Mucosa of gallbladder (tissue), 1 donor: ENCODE results near the gene PDIA2. TPM values are rescaled to one million over a fixed set of nuclear protein-coding genes. Genes with fewer than 3 reads are reported as not detected.
"Not testable (repeated sequence)": the region's sequence is repeated elsewhere in the genome, so short reads cannot be mapped to it uniquely, and the experiment has no call there.

ENCODE experiments used
- DNase-seq: peaks from one replicate; pipeline ENCODE4 v3.0.0-alpha.2; 2020; ENCODE audit warnings: low spot score
- total RNA-seq: library from RNA; stranded (reverse); gene quantifications from one replicate; pipeline ENCODE4 v1.2.1, GENCODE V29; 2021
- donor health status: DM: no; HTN: no; CAD: no.

The PDIA2 gene
- total RNA-seq, 1 donor from 2014 or later: 1.3 TPM

DNA sequence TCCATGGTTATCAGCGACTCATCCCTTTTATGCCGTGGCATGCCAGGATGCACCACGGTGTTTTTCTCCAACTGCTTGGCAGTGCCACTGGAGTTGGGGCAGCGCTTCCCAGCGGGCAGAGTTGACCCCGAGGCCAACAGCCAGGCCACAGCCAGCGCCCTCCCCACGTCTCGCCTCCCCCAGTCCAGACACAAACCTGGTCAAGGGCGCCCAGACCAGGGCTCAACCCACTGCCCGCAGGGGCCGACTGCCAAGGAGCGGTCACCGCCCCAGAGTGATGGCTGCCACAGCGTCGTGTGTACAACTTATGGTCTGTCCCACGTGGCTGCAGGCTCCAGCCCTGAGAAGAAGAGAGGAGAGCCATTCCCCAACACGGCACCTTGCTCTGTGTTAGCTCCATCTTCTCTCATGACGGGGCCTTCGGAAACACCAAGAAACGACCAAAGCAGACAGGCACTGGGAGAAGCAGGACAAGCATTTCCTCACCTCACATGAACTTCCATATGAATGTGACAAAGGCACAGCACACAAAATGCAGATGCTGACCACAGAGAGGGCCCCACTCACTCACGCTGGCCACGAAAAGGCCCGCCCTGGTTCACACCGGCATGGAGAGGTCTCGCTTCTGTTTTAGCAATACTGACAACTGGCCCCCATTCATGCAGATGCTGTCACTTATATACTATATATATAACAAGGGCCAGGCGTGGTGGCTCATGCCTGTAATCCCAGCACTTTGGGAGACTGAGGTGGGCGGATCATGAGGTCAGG lies 42.6 kb downstream of the PDIA2 start:
- DNase-seq: no peak

GRCh38 chr16:330741-331140 lies 47.8 kb downstream of the PDIA2 start:
- no peak for DNase-seq

DNA sequence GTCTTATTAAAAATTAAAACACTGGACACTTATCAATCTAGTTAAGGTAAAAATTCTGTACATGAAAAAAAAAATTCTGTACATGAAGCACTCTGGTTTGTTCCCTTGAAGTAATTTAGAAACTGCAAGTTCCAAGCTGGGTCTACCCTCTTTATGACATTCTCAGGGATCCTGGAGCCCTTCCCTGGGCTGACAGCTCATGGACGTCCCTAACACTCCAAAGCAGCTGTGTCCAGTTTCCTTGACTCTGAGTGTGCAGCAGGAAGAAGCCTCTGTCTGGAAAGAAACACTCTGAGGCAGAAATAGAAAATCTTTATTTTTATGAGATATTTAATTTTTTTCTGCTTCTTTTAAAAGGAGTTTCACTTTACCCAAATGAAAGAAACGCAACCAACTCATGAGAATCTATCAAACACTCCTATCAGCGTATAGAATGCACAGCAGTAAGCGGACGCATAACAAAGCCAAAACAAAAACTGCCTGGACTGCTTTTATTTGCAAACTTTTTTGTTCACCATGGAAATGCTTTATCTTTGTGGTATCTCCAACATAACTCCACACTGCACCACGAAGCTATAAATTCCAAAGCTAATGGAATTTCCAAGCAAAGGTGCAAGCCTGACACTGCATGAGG lies 48.3 kb downstream of the PDIA2 start:
- not testable (repeated sequence) for DNase-seq

DNA sequence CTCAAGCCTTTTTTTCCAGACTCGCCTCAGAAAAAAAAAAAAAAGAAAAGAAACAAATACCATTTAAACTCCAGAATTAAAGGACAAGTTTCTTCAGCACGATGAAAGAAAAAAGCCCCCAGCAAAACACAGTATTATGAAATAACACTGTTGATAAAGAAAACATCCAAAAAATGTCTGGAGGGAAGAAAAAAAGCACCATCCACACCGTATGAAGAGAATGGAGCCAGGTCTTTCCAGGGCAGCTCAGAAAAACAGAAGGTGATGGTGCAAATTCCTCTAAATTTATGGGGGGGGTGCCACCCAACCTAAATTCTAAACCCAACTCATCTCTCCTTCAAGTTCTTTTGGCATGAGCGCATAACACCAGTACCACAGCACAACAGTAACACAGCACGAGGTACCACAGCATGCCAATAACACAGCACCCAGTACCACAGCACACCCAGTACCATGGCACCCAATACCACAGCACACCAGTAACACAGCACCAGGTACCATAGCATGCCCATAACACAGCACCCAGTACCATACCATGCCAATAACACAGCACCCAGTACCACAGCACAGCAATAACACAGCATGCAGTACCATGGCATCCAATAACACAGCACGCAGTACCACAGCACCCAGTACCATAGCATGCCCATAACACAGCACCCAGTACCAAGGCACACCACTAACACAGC lies 50.6 kb downstream of the PDIA2 start:
- no peak for DNase-seq

GRCh38 chr16:334164-334832 lies 51.3 kb downstream of the PDIA2 start:
- not testable (repeated sequence) for DNase-seq

DNA sequence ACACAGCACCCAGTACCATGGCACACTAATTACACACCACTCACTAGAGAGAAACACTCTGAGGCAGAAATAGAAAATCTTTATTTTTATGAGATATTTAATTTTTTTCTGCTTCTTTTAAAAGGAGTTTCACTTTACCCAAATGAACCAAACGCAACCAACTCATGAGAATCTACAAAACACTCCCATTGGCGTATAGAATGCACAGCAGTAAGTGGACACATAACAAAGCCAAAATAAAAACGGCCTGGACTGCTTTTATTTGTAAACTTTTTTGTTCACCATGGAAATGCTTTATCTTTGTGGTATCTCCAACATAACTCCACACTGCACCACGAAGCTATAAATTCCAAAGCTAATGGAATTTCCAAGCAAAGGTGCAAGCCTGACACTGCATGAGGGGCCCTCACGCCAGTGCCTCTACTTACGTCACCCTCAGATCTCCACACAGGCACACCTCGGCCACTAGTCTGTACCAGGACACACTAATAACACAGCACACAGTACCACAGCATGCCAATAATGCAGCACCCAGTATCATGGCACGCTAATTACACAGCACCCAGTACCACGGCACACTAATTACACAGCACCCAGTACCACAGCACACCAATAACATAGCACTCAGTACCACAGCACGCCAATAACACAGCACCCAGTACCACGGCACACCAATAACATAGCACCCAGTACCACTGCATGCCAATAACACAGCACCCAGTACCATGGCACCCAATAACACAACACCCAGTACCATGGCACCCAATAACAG lies 52.1 kb downstream of the PDIA2 start:
- DNase-seq: not testable (repeated sequence)

GRCh38 chr16:336269-336668 lies 53.3 kb downstream of the PDIA2 start:
- DNase-seq: no peak

Other genes with a start within 250 kb of the PDIA2 start
- gene POLR3K, start 229.6 kb upstream of the PDIA2 start, total RNA-seq: 12.7 TPM
- gene SNRNP25, start 229.3 kb upstream of the PDIA2 start, total RNA-seq: 21.5 TPM
- 50.6 TPM for gene RHBDF1, start 210.5 kb upstream of the PDIA2 start, total RNA-seq
- 48.8 TPM for gene MPG, start 204.9 kb upstream of the PDIA2 start, total RNA-seq
- 29.5 TPM for gene NPRL3, start 144.5 kb upstream of the PDIA2 start, total RNA-seq
- 0.95 TPM for gene HBZ, start 130.5 kb upstream of the PDIA2 start, total RNA-seq
- gene HBM, start 117.2 kb upstream of the PDIA2 start, total RNA-seq: not detected
- 30.0 TPM for gene HBA2, start 110.3 kb upstream of the PDIA2 start, total RNA-seq
- gene HBA1, start 106.5 kb upstream of the PDIA2 start, total RNA-seq: 54.8 TPM
- not detected for gene HBQ1, start 102.7 kb upstream of the PDIA2 start, total RNA-seq
- gene LUC7L, start 53.7 kb upstream of the PDIA2 start, total RNA-seq: 72.1 TPM
- gene FAM234A, start 48.3 kb upstream of the PDIA2 start, total RNA-seq: 138 TPM
- 6.7 TPM for gene RGS11, start 7.2 kb upstream of the PDIA2 start, total RNA-seq
- 2.6 TPM for gene ARHGDIG, start 2.6 kb upstream of the PDIA2 start, total RNA-seq
- 29.2 TPM for gene AXIN1, start 69.6 kb downstream of the PDIA2 start, total RNA-seq
- 52.9 TPM for gene MRPL28, start 87.4 kb downstream of the PDIA2 start, total RNA-seq
- 85.7 TPM for gene PGAP6, start 98.8 kb downstream of the PDIA2 start, total RNA-seq
- gene NME4, start 114.0 kb downstream of the PDIA2 start, total RNA-seq: 105 TPM
- 36.8 TPM for gene DECR2, start 118.7 kb downstream of the PDIA2 start, total RNA-seq
- 58.5 TPM for gene RAB11FIP3, start 142.5 kb downstream of the PDIA2 start, total RNA-seq
- gene CAPN15, start 244.5 kb downstream of the PDIA2 start, total RNA-seq: 75.4 TPM